GM19395 (cell line): ENCODE data around the gene C6orf163.
A peak's percentile ranks its signal among the peaks of the same experiment; 100 is the strongest.

Experiments used
- ATAC-seq: cut with Tn5 transposase; IDR thresholded peaks from one replicate; pipeline ENCODE4 v1.9.1; 2021; ENCODE audit warnings: mild to moderate bottlenecking, moderate library complexity; ENCODE audit not compliant: unreplicated experiment

C6orf163 gene

GRCh38 chr6:87407901-87408720 is 63.5 kb downstream of the C6orf163 start, which contains the start of gene CFAP206:
TSS of gene CFAP206 (plus strand) at chr6:87407972. CDS start at chr6:87409840, 1,868 bp downstream.
- peak; percentile 91 for ATAC-seq

- ATAC-seq, result peak; percentile 8
Measured at GRCh38 chr6:87408721-87409155, 64.1 kb downstream of the C6orf163 start.
